HL-60 (cell line): ENCODE results near the gene SEL1L2.

Experiments
- DNase-seq, 2 experiments: peaks; one replicate each; pipeline ENCODE4 v3.0.0-alpha.2; 2010 to 2020; ENCODE audit warnings: low read depth in 1 of 2, low spot score in 1 of 2
- H3K27ac ChIP-seq: fragments of 250-450 bp; sonication (Bioruptor Pico); replicated peaks from 2 replicates; pipeline ENCODE4 v1.5.1; 2020; ENCODE audit warnings: mild to moderate bottlenecking, moderate library complexity
- H3K27me3 ChIP-seq: fragments of 250-450 bp; sonication (Bioruptor Pico); 2 replicates; pipeline ENCODE4 v1.5.1; 2021; ENCODE audit warnings: mild to moderate bottlenecking, moderate library complexity; ENCODE audit not compliant: insufficient read depth, poor library complexity, severe bottlenecking
- H3K4me3 ChIP-seq: replicated peaks from 2 replicates; pipeline ENCODE4 v1.5.1; 2011; ENCODE audit warnings: mild to moderate bottlenecking, control low read depth, low read length; ENCODE audit not compliant: insufficient read depth
- GABPA ChIP-seq: IDR thresholded peaks from 2 replicates; pipeline ENCODE4 v1.6.1; 2012; ENCODE audit warnings: low read depth
- POLR2AphosphoS5 ChIP-seq: IDR thresholded peaks from 2 replicates; pipeline ENCODE4 v1.6.1; 2012; ENCODE audit warnings: low read depth
- SPI1 ChIP-seq: IDR thresholded peaks from 2 replicates; pipeline ENCODE4 v1.6.1; 2012; ENCODE audit warnings: low read depth, mild to moderate bottlenecking, borderline replicate concordance
- TF ChIP-seq, protein P1 (sequence below): IDR thresholded peaks from 2 replicates; pipeline ENCODE4 v1.6.1; 2012; ENCODE audit warnings: low read depth; ENCODE audit not compliant: insufficient replicate concordance
- TF ChIP-seq, protein P2 (sequence below): IDR thresholded peaks from one replicate; pipeline ENCODE4 v1.5.1; 2011; ENCODE audit warnings: low read length, control low read depth, inconsistent platforms; ENCODE audit not compliant: insufficient read depth

The SEL1L2 gene

DNA sequence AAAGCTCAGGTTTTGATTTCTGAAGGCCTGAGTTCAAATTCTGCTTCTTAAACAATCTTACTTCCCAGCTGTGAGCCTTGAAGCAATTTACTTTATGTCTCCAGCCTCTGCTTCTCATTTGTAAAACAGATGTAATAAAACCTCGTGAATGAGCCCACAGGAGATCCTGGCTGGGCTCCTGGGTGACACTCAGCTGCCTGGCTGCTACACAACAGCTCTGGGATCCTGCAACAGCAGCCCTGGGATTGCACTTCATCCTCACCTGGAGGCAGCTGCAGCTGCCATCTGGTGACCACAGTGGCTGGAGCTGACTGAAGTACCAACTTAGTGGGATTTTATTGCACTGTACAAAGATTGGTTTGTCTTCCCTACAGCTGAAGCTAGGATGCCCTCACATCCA is 107.0 kb downstream of the SEL1L2 start:
- no peak overlapping the region for H3K4me3 ChIP-seq
- no peaks in the 10 kb centered on the region for H3K27me3 ChIP-seq
- no peak for DNase-seq
- no peak for TF ChIP-seq POLR2AphosphoS5
- no peak for TF ChIP-seq GABPA
- TF ChIP-seq, protein P1, sequence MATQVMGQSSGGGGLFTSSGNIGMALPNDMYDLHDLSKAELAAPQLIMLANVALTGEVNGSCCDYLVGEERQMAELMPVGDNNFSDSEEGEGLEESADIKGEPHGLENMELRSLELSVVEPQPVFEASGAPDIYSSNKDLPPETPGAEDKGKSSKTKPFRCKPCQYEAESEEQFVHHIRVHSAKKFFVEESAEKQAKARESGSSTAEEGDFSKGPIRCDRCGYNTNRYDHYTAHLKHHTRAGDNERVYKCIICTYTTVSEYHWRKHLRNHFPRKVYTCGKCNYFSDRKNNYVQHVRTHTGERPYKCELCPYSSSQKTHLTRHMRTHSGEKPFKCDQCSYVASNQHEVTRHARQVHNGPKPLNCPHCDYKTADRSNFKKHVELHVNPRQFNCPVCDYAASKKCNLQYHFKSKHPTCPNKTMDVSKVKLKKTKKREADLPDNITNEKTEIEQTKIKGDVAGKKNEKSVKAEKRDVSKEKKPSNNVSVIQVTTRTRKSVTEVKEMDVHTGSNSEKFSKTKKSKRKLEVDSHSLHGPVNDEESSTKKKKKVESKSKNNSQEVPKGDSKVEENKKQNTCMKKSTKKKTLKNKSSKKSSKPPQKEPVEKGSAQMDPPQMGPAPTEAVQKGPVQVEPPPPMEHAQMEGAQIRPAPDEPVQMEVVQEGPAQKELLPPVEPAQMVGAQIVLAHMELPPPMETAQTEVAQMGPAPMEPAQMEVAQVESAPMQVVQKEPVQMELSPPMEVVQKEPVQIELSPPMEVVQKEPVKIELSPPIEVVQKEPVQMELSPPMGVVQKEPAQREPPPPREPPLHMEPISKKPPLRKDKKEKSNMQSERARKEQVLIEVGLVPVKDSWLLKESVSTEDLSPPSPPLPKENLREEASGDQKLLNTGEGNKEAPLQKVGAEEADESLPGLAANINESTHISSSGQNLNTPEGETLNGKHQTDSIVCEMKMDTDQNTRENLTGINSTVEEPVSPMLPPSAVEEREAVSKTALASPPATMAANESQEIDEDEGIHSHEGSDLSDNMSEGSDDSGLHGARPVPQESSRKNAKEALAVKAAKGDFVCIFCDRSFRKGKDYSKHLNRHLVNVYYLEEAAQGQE = no peak
- TF ChIP-seq SPI1 = no peak
- TF ChIP-seq, protein P2, sequence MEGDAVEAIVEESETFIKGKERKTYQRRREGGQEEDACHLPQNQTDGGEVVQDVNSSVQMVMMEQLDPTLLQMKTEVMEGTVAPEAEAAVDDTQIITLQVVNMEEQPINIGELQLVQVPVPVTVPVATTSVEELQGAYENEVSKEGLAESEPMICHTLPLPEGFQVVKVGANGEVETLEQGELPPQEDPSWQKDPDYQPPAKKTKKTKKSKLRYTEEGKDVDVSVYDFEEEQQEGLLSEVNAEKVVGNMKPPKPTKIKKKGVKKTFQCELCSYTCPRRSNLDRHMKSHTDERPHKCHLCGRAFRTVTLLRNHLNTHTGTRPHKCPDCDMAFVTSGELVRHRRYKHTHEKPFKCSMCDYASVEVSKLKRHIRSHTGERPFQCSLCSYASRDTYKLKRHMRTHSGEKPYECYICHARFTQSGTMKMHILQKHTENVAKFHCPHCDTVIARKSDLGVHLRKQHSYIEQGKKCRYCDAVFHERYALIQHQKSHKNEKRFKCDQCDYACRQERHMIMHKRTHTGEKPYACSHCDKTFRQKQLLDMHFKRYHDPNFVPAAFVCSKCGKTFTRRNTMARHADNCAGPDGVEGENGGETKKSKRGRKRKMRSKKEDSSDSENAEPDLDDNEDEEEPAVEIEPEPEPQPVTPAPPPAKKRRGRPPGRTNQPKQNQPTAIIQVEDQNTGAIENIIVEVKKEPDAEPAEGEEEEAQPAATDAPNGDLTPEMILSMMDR = no peak
- H3K27ac ChIP-seq = no peak overlapping the region

DNA sequence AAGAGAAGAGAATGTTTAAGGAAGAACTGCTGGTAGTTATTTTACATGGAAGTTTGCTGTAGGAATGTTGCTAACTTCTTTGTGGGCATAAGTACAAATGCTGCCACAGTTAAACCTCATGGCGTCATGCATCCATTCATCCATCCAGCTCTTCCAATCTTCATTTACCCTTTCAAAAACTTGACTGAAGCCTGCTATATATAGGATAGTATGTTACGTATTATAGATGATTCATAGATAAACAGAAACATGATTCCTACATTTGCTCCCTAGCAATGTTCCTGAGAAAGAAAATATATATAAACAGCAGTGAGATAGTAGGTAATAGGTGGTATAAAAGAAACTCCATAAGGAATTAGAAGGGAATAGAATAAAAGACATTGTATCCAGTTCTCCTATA is 111.8 kb downstream of the SEL1L2 start:
- no peak overlapping the region for H3K27ac ChIP-seq

DNA sequence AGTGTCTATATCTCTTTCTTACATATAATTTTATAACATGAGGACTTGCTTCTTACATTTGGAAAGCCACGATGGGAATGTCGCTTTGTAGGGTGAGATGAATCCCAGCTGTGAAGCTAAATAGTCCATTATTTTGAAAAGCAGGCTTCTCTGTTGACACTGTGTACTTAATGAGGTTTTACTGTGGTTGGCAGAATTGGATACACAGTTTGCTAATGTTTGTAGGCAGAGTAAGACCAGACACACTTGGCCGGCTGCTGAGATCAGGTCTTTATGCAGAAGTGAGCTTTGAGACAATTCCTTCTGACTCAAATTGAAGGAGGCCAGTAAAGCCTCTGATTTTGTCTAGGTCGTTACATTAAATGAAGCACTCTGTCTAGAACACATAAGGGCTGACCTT is 112.6 kb downstream of the SEL1L2 start:
- H3K27ac ChIP-seq = no peak overlapping the region

More for the DNA sequence above, 111.8 kb downstream of the SEL1L2 start:
- TF ChIP-seq, protein P1 = no peak
- TF ChIP-seq, protein P2 = no peak
- TF ChIP-seq SPI1 = no peak
- TF ChIP-seq GABPA = no peak
- TF ChIP-seq POLR2AphosphoS5 = no peak
- H3K4me3 ChIP-seq = no peak overlapping the region
- DNase-seq = no peak
- no peaks in the 10 kb centered on the region for H3K27me3 ChIP-seq

More for the DNA sequence above, 112.6 kb downstream of the SEL1L2 start:
- TF ChIP-seq POLR2AphosphoS5 = no peak
- TF ChIP-seq, protein P2 = no peak
- TF ChIP-seq SPI1 = no peak
- TF ChIP-seq, protein P1 = no peak
- TF ChIP-seq GABPA = no peak
- no peak for DNase-seq
- Histone ChIP-seq H3K4me3 (no peak overlapping the region), H3K27me3 (no peaks in the 10 kb centered on the region)
